ENCODE data around the gene DDX54. TPM values are rescaled to one million over a fixed set of nuclear protein-coding genes. Genes with fewer than 3 reads are reported as not detected.
A peak's percentile ranks its signal among the peaks of the same experiment; 100 is the strongest.

Gene DDX54
- total RNA-seq, 1 donor from 2014 or later, result 36.9 TPM

- no peak overlapping the region for H2AFZ ChIP-seq (replicated peaks)
- H3K4me1 Mint-ChIP-seq, result peaks cover 30% of the 10 kb centered on the region
- peak overlapping the region; percentile 64 for H3K4me3 Mint-ChIP-seq
- peaks cover 25% of the 10 kb centered on the region for H4K20me1 ChIP-seq (ENCODE audit: low read depth)
- no peak overlapping the region for H3K27ac Mint-ChIP-seq
- no peak overlapping the region for H3K27ac ChIP-seq
- no peaks in the 10 kb centered on the region for H3K9me3 ChIP-seq (ENCODE audit: low read depth)
- peaks cover 46% of the 10 kb centered on the region for H3F3A ChIP-seq (ENCODE audit: low read depth)
- no peak overlapping the region for H3K4me3 ChIP-seq
- no peak for TF ChIP-seq EZH2 (IDR thresholded peaks at IDR 0.05)
- no peak overlapping the region for H3K9ac ChIP-seq
- DNase-seq (ENCODE audit: low spot score), result no peak
- H3K27me3 Mint-ChIP-seq (ENCODE audit: insufficient read depth, low read depth), result peaks cover 26% of the 10 kb centered on the region
- H3K36me3 ChIP-seq, result no peaks in the 10 kb centered on the region
- H3K4me2 ChIP-seq, result no peak overlapping the region
- H3K27me3 ChIP-seq, result peaks cover 65% of the 10 kb centered on the region
- H3K36me3 Mint-ChIP-seq, result no peaks in the 10 kb centered on the region
- H3K4me1 ChIP-seq, result peaks cover 9% of the 10 kb centered on the region
- no peaks in the 10 kb centered on the region for H3K79me2 ChIP-seq (ENCODE audit: low read depth)
- H3K9me3 Mint-ChIP-seq, result peaks cover 6% of the 10 kb centered on the region
Observed at GRCh38 chr12:113151655-113152054, 33.6 kb downstream of the DDX54 start.

GRCh38 chr12:113149361-113150150 is 35.7 kb downstream of the DDX54 start, which contains the start of gene CFAP73:
Gene CFAP73, plus strand, starts transcription at chr12:113149724. Its CDS starts 134 bp downstream, at chr12:113149858.
- H3K27me3 Mint-ChIP-seq (ENCODE audit: insufficient read depth, low read depth), result peaks cover 19% of the 10 kb centered on the region

GRCh38 chr12:113146999-113147398 is 38.3 kb downstream of the DDX54 start:
- peaks cover 35% of the 10 kb centered on the region for H3K4me1 Mint-ChIP-seq

More at GRCh38 chr12:113149361-113150150, 35.7 kb downstream of the DDX54 start, which contains the start of gene CFAP73:
- Histone ChIP-seq H3K27me3 (peaks cover 44% of the 10 kb centered on the region), H3K4me1 (peaks cover 9% of the 10 kb centered on the region), H3K79me2 (ENCODE audit: low read depth) (no peaks in the 10 kb centered on the region), H3K36me3 (no peaks in the 10 kb centered on the region), H2AFZ (replicated peaks) (peak within 1 kb of the TSS; percentile 69), H3K4me2 (peak within 1 kb of the TSS; percentile 68), H3F3A (ENCODE audit: low read depth) (peaks cover 31% of the 10 kb centered on the region), H3K27ac (no peak within 1 kb of the TSS), H3K4me3 (peak within 1 kb of the TSS; percentile 25), H3K9me3 (ENCODE audit: low read depth) (no peaks in the 10 kb centered on the region), H4K20me1 (ENCODE audit: low read depth) (peaks cover 9% of the 10 kb centered on the region), H3K9ac (no peak within 1 kb of the TSS)
- H3K36me3 Mint-ChIP-seq, result no peaks in the 10 kb centered on the region
- peak; percentile 96 for DNase-seq (ENCODE audit: low spot score)
- peak within 1 kb of the TSS; percentile 73 for H3K4me3 Mint-ChIP-seq
- H3K9me3 Mint-ChIP-seq, result peaks cover 8% of the 10 kb centered on the region
- H3K4me1 Mint-ChIP-seq, result peaks cover 42% of the 10 kb centered on the region
- H3K27ac Mint-ChIP-seq, result peak within 1 kb of the TSS; percentile 97
- TF ChIP-seq CTCF (IDR thresholded peaks at IDR 0.05), result peak; percentile 25
- TF ChIP-seq EZH2phosphoT487 (IDR thresholded peaks at IDR 0.05), result no peak

More at GRCh38 chr12:113146999-113147398, 38.3 kb downstream of the DDX54 start:
- Mint-ChIP-seq H3K4me3 (no peak overlapping the region), H3K27me3 (ENCODE audit: insufficient read depth, low read depth) (peaks cover 9% of the 10 kb centered on the region), H3K27ac (no peak overlapping the region), H3K36me3 (no peaks in the 10 kb centered on the region), H3K9me3 (peaks cover 8% of the 10 kb centered on the region)
- Histone ChIP-seq H3K4me3 (no peak overlapping the region), H3K9ac (no peak overlapping the region), H2AFZ (replicated peaks) (no peak overlapping the region), H3K27me3 (peaks cover 18% of the 10 kb centered on the region), H3K79me2 (ENCODE audit: low read depth) (no peaks in the 10 kb centered on the region), H3K9me3 (ENCODE audit: low read depth) (no peaks in the 10 kb centered on the region), H4K20me1 (ENCODE audit: low read depth) (no peaks in the 10 kb centered on the region), H3K4me1 (peaks cover 9% of the 10 kb centered on the region), H3K27ac (no peak overlapping the region), H3K36me3 (no peaks in the 10 kb centered on the region), H3K4me2 (no peak overlapping the region), H3F3A (ENCODE audit: low read depth) (peaks cover 10% of the 10 kb centered on the region)
- no peak for DNase-seq (ENCODE audit: low spot score)
- no peak for TF ChIP-seq CTCF (IDR thresholded peaks at IDR 0.05)
- TF ChIP-seq EZH2phosphoT487 (IDR thresholded peaks at IDR 0.05), result no peak
- TF ChIP-seq EZH2 (IDR thresholded peaks at IDR 0.05), result no peak
